ENCODE results near the gene PADI3. TPM values are rescaled to one million over a fixed set of nuclear protein-coding genes. Genes with fewer than 3 reads are reported as not detected.

The PADI3 gene
- total RNA-seq, 1 donor from 2014 or later, result not detected

DNA sequence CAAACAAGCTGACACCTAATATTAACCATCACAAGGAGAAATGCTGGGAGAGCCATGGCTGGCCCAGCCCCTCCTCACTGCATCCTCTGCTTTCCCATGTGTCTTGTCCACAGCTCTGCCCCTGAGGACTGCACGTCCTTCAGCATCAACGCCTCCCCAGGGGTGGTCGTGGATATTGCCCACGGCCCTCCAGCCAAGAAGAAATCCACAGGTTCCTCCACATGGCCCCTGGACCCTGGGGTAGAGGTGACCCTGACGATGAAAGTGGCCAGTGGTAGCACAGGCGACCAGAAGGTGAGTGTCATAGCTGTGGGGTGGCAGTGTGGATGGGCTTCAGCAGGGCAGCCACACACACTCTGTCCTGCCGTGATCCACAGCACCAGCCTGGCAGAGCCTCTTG lies 82.0 kb downstream of the PADI3 start:
- Mint-ChIP-seq H3K27me3 (peaks cover 9% of the 10 kb centered on the region), H3K36me3 (no peaks in the 10 kb centered on the region), H3K4me1 (ENCODE audit: unreplicated experiment) (no peaks in the 10 kb centered on the region), H3K27ac (no peak overlapping the region), H3K9me3 (peaks cover 4% of the 10 kb centered on the region), H3K4me3 (no peak overlapping the region)
- TF ChIP-seq, protein P1, sequence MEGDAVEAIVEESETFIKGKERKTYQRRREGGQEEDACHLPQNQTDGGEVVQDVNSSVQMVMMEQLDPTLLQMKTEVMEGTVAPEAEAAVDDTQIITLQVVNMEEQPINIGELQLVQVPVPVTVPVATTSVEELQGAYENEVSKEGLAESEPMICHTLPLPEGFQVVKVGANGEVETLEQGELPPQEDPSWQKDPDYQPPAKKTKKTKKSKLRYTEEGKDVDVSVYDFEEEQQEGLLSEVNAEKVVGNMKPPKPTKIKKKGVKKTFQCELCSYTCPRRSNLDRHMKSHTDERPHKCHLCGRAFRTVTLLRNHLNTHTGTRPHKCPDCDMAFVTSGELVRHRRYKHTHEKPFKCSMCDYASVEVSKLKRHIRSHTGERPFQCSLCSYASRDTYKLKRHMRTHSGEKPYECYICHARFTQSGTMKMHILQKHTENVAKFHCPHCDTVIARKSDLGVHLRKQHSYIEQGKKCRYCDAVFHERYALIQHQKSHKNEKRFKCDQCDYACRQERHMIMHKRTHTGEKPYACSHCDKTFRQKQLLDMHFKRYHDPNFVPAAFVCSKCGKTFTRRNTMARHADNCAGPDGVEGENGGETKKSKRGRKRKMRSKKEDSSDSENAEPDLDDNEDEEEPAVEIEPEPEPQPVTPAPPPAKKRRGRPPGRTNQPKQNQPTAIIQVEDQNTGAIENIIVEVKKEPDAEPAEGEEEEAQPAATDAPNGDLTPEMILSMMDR (conservative IDR thresholded peaks at IDR 0.05), result no peak
- DNase-seq (ENCODE audit: extremely low spot score, unreplicated experiment), result no peak

DNA sequence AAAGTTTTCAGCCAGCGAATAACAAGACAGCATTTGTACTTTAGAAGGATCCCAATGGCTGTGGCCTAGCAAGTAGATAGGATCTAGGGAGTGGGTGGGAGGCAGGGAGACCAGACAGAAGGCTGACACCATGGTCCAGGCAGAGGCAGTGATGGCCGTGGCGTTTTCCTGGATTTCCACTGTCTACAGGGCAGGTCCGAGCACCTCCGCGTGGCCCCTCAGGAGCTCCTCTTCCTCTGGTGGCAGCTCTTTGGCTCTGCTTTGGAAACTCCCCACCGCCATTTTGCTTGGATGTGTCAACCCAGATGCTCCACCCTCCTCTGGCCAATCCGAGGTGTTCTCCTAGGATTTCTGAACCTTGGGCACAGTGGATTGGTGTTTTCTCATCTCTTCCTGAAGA lies 84.2 kb downstream of the PADI3 start:
- Mint-ChIP-seq H3K4me3 (no peak overlapping the region), H3K27ac (no peak overlapping the region), H3K4me1 (ENCODE audit: unreplicated experiment) (no peaks in the 10 kb centered on the region), H3K9me3 (peaks cover 4% of the 10 kb centered on the region), H3K36me3 (no peaks in the 10 kb centered on the region), H3K27me3 (peaks cover 18% of the 10 kb centered on the region)
- TF ChIP-seq, protein P1 (conservative IDR thresholded peaks at IDR 0.05), result no peak
- no peak for DNase-seq (ENCODE audit: extremely low spot score, unreplicated experiment)

Small RNA genes lying within 50 kb of the gene (microRNA-seq; reads per million reads assigned to microRNA genes)
- gene MIR3972, result not detected

Other genes with a start within 250 kb of the PADI3 start
- 66.4 and 80.3 TPM in 2 replicates for gene ATP13A2, start 237.2 kb upstream of the PADI3 start, total RNA-seq (ENCODE audit: low replicate concordance)
- gene SDHB, start 195.1 kb upstream of the PADI3 start, total RNA-seq (ENCODE audit: low replicate concordance), result 72.7 and 101 TPM in 2 replicates
- gene PADI2, start 129.6 kb upstream of the PADI3 start, total RNA-seq (ENCODE audit: low replicate concordance), result 3.5 and 5.6 TPM in 2 replicates
- gene PADI1, start 44.0 kb upstream of the PADI3 start, total RNA-seq (ENCODE audit: low replicate concordance), result 21.2 and 35.5 TPM in 2 replicates
- not detected in 2 replicates for gene PADI4, start 59.1 kb downstream of the PADI3 start, total RNA-seq (ENCODE audit: low replicate concordance)
- gene PADI6, start 123.1 kb downstream of the PADI3 start, total RNA-seq (ENCODE audit: low replicate concordance), result not detected in 2 replicates
- 171 and 183 TPM in 2 replicates for gene RCC2, start 190.6 kb downstream of the PADI3 start, total RNA-seq (ENCODE audit: low replicate concordance)